Hematopoietic multipotent progenitor cell treated with erythropoietin and hydrocortisone succinate and interleukin-3 and kit ligand, for 4 days (in vitro differentiated cells): ENCODE measurements around the gene PPA2.

Source experiments
- DNase-seq: peaks from one replicate; pipeline ENCODE4 v3.0.0-alpha.2; 2015

Gene PPA2

DNA sequence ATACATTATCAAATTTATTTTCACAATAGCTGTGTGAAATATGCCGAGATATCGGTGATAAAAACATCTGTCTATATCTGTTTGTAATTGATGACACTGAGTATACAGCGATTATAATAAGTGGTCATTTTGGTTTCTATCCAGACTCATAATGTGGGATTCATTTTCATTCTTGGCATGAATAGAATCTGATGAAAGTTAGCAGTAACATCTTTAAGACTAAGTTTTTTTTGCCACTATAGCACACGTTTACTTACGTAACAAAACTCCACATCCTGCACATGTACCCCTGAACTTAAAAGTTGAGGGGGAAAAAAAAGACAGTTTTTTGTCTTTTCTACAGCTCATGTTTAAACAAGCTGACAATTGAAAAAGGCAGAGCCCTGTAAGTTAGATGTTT, 86.4 kb downstream of the PPA2 start:
- no peak for DNase-seq

GRCh38 chr4:105386012-105386411, 87.8 kb downstream of the PPA2 start:
- DNase-seq = no peak

DNA sequence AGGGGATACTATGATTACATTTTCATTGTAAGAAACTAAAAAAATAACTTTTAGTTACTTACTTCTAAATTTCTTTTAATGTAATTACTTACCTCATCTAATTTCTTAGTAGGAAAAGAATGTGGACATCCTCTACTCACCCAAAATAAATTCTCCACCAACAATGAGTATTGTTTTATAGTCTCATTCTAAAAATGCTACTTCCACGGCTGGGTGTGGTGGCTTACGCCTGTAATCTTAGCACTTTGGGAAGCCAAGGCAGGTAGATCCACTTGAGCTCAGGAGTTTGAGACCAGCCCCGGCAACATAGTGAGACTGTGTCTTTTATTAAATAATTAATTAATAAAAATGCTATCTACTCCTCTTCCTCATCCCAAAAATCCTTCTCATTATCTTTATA, 99.8 kb downstream of the PPA2 start:
- no peak for DNase-seq

GRCh38 chr4:105373324-105373723, 100.5 kb downstream of the PPA2 start:
- no peak for DNase-seq

GRCh38 chr4:105369988-105370387, 103.9 kb downstream of the PPA2 start:
- DNase-seq = no peak

- DNase-seq = no peak
Measured at GRCh38 chr4:105361053-105361452, 112.8 kb downstream of the PPA2 start.

DNA sequence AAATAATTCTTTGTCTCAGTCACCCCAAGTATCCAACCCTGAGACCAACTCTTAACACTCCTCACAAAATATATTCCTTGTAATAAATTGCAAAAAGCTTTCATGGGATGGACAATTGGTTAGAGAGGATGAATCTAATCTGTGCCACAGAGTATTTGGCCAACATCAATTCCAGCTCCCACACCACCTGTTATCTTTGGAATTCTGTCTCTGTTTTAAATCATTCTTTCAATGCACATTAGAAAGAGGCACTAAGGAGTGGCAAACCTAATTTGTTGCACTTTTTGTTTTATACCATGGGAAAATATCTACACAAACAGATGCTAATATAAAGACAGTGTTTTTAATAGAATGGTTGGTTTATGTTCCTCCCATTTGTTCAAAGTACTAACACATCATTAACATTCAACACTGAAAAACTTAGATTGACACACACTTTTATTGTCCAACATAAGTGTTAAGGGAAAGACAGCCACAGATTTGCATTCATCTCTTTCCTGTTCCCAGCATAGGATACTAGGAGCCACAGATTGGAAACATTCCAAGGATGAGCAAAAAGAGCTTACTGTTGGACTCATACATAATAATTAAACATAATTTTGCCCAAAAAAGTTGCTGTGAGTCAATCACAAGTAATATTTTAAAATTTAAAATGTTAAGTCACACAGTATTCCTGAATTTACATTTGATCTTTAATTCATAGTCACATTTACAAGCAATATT, 116.4 kb downstream of the PPA2 start:
- DNase-seq = no peak

DNA sequence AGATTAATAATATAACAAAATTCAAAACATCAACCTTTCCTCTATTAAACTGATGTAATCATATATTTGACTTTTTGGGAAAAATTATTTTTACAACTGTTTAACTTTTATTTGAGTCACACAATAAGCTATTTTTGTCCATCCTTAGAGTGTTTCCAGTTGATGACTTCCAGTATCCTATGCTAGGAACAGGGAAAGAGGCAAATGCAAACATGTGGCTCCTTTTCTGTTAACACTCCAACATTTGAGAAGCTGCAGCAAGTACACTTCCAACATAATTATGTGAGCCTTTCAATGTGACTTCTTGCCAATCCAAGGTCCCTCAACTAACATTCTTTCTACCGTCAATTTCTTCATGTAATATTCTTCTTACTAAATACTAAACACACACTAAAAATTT, 117.7 kb downstream of the PPA2 start:
- DNase-seq = no peak

DNA sequence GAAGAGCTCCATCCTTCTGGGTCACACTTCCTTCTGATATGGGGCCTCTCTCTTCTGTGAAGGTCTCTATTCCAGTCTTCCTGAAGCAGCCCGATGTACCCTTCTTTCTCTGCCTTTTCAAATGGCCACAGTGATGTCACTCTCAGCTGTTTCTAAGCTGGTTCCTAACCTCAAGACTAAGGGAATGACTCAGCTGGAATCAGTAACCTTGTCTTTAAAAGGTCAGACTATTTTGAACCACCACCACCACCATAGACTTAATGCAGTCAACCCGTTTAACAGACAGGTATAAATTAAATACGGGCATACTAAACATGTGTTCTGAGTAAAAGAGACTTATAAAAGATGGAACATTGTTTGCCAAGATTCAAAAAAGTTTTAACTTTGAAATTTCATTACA, 121.0 kb downstream of the PPA2 start:
- DNase-seq = peak; percentile 22

DNA sequence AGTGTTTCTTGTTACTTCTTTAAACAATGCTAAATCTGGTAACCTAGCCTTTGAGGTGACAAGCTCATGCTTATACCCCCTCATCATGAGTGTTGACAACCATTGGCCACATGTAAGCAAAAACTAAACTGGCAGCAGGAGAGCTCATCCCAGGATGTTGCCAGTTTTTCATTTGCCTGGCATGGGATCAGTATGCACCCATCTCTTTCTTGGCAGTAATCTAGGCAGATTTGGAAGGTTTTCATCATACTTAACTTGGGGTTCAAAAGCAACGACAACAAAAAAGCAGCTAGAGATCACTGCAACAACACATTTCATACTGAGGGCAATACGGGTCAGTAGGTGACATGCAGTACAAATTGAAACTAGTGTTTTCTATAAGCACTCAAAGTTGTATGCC, 122.0 kb downstream of the PPA2 start:
- DNase-seq = no peak

DNA sequence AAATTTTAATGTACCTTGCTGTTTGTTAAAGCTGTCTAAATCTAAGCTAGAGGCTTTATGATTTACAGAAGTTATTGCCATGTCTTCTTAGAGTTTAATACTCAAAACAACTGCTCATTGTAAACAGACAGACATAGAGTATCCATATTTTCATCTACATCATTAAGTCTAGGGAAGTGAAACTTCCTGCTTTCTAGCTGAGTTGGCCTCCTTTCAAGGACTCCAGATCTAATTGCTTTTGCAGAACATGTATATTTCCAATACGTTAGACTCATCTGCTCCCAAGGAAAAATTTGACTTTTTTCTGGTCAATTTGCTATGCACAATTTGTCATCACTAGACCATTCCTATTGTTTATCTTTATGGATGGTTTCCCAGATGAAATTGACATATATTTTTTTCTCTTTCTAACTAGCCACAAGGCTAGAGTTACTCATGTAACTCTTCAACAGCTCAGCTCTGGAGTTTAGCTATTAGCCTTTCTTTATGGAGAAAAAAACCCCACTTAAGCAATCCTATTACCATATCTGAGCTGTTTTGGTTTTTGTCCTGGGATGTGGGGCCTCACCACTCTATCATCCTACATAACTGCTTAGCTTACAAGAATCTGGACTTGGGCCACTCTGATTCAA, 122.9 kb downstream of the PPA2 start:
- no peak for DNase-seq

DNA sequence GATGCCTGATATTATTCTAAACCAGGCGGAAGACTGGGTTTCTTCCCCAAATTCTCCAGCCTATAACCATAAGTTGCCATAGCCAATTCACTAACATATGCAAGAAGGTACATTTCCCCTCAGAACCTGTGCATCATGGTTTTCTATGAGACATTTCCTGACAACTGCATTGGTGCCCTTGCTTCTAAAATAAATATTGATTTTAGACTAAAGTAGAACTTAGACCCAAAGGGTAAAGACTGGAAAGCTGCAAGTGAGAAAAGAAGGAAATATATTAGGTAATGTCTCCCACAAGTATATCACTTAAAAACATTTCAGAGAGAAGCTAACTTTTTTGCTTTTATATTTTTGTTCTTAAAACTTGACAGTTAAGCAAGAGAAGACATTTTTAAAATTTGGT, 125.1 kb downstream of the PPA2 start:
- DNase-seq = no peak

- no peak for DNase-seq
Measured at GRCh38 chr4:105346869-105347268, 127.0 kb downstream of the PPA2 start.

- DNase-seq = no peak
Measured at GRCh38 chr4:105345838-105346237, 128.0 kb downstream of the PPA2 start.

DNA sequence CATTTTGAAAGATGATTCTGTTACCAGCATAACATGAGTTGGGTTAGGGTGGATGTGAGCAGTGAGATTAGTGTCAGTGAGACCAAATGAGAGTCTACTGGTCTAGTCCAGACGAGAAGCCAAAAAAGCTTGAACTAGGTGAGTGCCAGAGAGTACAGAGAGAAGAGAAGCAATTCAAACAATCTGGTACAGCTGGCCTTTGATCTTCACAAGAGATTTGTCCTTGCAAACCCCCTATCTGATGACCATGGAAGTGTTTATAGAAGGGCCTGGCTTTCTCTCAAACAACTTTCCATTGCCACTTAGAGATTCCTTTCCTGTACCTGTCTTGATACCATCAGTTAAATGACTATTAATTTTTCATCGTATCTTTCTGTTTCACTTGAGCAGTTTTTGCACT, 128.5 kb downstream of the PPA2 start:
- DNase-seq = no peak

GRCh38 chr4:105344141-105344540, 129.7 kb downstream of the PPA2 start:
- no peak for DNase-seq

DNA sequence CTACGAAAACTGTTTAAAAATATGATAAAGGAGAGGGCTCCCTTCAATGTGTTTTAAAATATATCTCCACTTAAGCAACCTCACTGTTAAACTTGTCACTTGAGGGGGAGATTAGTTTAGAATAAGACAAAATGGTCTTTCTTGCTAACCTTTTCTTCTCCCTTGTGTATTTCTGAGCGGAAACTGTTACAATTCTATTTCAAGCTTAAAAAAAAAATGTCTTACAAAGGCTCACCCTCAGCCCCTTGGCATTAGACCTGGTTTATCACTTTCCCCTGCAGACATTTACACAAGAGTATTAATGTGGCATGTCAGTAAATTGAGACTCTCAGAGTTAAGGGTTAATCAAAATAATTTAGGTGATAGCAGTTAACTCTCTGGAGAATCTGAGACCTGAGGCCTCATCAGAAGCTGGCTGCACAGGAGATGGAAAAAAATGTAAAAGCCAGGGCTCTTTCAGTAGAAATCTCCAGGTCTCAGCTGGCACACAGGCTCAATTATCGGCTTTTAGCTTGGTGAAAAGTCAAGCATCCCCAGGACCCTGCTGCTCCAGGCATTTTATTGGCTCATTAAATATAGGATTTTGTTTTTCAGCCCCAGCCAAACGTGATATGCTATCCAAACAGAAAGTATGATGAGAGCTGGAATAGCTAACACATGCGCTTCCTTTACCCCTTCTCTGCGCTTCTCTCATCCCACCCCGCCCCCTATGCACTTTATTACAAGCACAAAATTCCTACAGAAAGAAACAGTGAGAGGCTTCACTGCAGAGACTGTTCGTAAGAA, 130.5 kb downstream of the PPA2 start:
- DNase-seq = no peak

DNA sequence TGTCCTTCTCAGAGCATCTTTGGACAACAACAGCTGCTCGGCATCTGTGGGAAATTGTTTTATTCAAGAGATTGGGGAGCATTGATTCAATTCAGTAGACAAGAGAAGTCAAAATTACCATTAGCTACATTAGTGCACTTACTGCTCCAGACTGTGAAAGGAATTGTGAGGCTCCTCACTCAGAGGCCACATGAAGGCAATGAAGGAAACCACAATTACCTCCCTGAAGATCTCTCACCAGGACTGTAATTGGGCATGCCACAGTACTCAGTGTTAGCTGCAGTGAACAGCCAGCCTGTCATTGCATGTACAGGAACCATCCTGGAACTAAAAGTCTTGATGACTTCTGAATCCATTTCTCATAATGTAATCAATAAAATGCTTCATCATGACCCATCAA, 144.8 kb downstream of the PPA2 start:
- DNase-seq = no peak

- DNase-seq = no peak
Measured at GRCh38 chr4:105327956-105328355, 145.9 kb downstream of the PPA2 start.

- no peak for DNase-seq
Measured at GRCh38 chr4:105327222-105327621, 146.6 kb downstream of the PPA2 start.
